NCI-H187 treated with DMSO at 0.1 percent for 48 hours (cell line): ENCODE results near the gene CRIM1.

Experiments used
- DNase-seq: peaks from one replicate; lab custom pipeline; 2025; lab: John Stamatoyannopoulos, UW

CRIM1 gene

DNA sequence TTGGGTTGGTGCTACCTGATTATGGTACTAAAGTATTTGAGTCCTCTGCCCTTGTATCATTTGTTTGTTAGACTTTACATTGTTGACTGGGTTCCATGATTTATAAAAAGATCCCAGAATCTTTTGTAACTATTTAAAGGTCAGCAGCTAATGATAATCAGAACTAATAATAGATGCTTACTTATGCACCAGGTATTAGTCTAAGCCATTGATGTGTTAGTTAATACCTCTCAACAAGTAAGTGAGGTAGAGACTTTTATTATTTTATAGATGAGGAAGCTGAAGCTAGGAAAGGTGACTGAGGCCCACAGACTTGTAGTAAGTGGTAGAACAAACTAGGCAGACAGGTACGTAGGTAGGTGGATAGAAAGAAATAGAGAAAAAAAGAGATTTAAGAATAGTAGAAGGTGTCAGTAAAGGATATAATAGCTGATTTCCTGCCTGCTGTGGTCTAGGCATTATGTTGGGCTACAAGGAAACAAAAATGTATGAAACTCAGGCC is 68.1 kb downstream of the CRIM1 start:
- no peak for DNase-seq

DNA sequence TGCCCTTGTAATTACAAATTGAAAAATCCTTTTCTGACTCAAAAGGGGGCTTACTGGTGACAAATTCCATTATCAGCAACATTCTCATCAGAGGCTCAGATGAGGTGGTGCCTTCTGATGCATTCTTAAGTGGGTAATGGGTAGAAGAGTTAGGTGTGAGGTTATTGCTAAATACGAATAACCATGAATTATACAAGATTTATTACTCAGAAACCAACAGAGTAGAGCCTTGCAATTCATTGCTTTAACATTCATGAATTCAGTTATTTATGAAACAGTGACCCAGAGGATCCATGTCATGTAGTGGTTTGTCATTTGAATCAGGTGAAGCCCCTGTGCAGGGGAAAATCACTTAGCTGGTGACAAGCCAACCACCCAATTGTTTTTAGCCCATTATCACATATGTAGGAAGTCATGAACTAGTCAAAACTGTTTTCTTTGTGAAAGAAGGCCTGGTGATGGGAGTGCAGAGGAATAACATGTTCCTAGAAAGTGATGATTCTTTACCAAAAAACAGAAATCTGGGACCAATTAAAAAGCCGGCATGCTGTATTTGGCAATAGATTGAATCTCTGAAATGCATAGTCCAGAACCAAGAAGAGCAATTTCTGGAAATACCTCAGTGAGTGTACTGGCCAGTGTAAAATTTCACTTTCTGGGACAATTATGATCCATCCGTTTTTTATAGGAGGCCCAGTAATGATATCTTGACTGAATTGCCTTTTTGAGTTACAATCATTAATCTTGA is 70.2 kb downstream of the CRIM1 start:
- no peak for DNase-seq

DNA sequence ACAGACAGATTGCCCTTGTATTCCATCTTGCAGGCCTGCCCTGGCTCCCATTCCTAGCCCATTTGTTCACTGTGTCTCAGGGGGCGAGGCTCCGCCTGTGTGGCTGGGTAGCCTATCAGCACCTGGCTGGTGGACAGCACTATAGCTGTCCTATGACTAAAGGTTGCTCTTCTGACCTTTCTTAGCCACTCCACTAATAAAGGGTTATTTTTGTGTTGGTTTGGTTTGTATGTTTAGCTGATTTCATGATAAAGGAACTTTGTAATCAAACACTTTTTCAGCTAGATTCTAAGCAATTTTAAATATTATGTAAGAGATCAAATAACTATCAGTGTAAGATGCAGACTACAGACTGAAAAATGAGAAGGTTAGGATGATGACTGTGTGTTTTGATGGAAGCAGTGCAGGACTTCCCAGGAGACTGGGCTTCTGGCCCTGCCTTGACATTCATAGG is 72.2 kb downstream of the CRIM1 start:
- no peak for DNase-seq

DNA sequence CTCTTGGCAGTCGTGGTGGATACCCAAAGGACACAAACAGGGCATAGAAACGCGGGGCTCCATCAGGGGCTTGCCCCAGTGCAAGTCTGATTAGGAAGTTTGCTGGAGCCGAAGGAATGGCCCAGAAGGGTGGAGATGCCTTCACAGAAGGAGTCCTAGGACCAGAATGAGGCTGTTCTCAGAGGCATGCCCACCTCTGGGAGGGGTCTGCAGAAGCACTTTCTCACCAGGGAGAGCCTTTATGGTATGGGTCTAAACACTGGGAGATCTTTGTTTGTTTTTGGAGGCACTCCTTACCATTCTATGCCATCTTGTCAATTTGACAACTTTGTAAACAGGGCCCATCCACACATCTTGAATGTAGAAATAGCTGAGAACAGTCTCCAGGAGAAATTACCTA is 75.0 kb downstream of the CRIM1 start:
- DNase-seq = no peak

DNA sequence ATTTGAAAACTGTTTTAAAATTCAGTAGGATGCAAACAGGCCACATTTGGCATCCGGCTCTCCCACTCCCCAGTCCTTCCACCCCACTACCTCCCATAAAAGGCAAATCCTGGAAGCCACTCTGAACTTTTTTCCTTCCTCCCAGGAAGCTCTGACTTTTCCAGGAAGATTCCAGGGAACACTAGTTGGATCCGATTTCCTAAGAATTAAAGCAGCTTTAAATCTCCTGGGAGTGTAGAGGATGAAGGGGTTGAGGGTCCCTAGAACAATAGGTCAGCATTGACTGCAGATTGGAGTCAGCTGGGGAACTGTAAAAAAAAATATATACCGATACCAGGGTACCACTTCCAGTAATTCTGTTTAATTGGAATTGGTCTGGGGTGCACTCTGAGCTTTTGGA is 76.9 kb downstream of the CRIM1 start:
- DNase-seq = no peak

DNA sequence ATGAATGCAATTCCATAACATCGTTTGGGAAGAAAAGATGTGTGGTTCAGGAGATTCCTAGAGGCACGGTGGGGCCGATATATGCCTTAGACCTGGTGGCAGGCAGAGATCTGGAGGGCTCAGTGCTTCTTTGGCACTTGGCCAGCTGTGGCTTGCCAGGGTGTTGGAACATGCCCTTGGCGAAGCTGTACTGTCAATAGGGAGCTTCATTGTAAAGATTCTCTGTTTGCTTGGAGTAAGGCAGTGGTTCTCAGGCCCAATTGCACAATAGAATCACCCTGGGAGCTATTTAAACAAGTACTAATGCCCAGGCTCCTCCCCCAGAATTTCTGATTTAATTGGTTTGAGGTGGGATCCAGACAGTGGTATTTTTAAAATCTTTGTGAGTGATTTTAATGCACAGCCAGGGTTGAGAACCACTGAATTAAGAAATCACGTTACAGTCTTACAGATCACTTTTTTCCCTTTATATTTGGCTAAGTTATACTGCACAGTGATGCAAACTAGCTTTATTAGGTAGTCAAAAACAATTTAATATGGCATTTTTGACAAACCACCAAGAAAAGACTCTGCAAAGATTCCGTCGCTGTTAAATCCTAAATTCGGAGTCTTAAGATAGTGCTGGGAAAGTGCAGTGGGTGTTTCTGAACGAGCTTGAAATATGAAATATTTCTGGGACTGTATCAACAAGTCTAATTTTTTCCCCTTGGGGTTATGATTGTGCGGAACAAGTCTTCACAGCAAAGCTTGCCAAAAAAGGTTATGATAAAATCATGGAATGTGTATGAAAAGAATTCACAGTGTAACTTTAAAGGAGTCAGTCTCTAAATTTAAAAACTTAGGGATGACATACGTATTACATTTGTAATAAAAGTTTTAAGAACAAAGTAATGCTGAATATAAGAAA is 78.0 kb downstream of the CRIM1 start:
- DNase-seq = no peak

DNA sequence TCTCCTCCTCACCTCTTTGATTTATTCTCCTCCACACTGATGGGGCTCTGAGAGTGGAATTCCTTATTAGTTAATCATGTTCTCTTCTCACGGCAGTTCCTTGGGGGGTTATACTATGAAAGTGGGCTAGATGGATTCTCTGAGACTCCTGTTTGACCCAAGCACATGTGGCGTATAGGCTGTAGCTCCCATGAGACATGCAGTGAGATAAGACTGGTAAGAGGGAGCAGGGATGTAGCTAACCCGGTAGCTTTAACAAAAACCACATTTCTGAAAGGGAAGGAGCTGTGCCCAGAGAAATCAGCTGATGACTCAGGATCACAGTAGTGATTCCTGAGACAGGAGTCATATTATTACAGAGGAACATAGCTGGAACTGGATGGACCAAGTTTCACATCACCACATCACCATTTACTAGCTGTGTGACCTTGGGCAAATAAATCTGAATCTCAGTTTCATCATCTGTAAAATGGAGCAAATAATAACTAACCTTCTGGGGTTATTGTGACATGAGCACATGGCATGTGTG is 82.9 kb downstream of the CRIM1 start:
- DNase-seq = no peak

DNA sequence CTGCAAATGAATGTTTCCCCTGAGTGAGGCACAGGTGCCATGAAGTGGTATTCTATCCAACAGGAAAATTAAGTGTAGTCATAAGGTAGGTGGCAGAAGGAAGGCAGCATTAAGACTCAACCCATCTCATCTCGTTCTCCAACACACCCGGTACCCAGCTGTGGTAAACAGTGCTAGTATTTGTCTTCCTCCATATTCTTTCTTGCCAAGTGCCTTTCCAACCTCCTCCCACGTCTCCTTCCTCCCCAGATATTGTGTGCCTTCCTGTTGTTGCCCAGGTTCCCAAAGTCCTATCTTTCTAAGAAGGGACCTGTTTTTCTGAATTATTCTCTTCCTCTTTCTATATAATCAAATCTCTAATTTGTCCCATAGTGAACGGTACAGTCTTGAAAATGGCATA is 83.5 kb downstream of the CRIM1 start:
- no peak for DNase-seq

DNA sequence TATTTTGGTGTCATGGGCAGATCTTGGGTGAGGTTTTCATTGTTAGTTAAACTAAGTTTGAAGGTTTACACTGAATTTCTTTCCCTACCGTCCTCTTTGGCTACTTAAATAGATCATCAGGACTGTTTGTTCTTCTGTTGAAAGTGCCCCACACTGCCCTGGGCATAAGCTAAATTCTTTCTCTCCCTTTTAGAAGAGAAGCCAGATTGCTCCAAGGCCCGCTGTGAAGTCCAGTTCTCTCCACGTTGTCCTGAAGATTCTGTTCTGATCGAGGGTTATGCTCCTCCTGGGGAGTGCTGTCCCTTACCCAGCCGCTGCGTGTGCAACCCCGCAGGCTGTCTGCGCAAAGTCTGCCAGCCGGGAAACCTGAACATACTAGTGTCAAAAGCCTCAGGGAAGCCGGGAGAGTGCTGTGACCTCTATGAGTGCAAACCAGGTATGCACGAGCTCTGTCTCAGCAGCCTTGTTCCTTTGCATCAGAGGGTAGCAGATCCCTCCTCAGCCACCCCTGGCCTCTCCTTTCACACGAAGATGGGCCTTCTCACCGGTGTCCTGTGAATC is 85.6 kb downstream of the CRIM1 start:
- no peak for DNase-seq

DNA sequence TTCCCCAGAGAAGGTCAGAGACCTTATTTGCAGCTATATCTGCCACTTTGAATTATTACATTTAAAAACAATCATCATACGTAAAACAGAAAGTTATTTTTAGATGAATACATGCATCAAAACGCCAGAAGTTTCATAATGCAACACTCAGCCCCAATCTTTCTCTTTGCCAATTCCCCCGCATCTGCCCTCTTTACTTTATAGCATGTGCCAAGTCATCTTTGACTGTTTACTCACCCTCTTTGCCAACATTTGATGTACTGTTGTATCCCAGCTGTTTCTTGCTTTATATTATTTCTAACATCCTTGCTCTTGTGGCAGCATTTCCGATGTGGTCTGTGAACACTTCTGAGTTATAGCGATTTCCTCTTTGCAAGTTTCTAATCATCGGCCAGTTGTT is 86.2 kb downstream of the CRIM1 start:
- DNase-seq = no peak

DNA sequence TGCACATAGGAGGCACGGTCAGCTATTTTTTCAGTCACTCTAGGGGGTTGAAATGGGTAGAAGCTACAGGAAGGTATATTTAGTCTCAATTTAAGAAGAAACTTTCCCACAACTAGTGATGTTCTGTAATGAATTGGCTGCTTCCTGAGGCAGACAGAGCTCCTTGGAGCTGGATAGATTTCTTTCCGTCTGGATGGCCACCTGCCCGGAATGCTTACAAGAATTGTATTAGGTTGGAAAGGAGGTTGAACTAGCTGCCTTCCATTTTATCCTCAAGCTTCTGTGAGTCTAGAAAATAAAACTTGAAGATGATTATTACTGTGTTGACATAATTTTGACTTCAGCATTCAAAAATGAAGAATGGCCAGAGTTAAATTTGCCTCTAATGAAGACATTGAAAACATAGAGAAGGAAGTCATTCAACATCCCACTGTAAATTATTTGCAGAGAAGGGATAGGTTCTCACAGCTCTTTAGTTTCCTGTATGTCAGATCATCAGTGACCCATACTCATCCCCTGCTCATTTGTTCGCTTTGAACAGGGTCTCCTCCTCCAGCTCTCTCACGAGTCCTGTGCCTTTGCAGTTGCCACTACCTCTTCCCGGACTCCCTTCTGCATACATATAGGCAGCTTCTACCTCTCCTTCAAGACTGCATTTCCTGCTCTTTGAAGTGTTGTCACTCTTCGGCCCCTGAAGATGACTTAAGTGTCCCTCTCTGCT is 88.8 kb downstream of the CRIM1 start:
- DNase-seq = no peak

DNA sequence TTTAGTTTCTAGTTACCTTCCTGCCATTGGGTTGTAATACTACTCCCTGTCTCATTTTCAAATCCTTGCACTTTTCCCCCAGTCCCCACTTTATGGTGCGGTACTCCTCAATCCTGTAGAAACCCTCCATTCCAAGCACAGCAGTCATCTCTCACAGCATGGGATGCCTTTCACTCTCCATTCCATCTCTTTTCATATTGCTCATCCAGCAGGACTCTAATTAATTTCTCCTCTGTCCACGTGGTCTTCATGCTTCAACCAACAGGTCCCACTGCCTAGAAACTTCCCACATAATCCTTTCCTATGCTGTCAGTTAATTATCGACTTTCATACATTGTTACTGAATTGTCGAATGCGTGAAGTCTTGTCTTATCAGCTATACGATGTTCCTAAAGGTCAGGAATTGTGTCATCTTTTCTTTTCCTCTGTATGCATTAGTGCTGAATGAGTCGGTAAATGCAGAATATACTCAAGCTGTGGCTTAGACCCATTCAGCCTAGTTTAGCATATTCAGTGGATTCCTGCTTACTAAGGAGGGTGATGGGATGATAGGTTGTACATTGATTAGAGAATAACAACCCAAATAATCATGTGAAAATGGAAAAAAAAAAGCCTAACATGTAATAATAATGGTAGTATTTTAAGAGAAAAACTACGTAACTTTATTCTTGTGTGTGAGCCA is 89.7 kb downstream of the CRIM1 start:
- DNase-seq = no peak

DNA sequence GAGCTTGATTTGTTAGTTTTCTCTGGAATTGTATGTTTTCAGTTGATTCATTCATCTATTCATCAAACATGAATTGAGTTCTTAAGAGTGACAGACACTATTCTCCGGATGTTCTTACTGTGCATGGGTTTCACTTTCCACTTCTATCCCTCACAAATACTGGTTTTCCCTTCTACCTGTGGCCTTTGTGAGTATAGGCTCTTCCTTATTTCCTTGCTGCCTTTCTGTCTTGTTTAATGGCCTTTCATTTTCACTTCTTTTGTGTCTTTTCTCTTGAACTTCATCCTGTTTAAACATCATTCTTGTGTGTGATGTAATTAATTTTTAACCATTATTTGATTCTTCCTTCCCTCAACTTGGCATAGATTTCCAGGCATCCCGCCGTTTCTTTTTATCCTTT is 90.7 kb downstream of the CRIM1 start:
- DNase-seq = no peak

DNA sequence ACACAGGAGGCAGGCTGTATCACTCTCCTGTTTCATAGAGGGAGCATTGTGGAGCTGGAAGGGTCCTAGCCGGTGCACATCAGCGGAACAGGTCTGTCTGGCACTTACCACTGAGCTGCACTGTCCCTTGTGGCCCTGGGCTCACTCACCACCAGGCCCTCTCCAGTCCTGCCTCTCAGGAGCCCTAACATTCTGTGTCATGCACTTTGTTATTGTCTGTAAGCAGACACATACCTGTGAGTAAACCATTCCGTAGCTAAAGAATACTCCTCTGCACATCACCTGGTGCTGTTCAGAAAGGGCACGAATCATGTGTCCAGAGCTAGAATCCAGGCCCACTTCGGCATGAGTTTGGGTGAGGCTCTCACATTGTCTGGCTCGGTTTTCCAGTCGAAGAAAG is 93.6 kb downstream of the CRIM1 start:
- DNase-seq = no peak

DNA sequence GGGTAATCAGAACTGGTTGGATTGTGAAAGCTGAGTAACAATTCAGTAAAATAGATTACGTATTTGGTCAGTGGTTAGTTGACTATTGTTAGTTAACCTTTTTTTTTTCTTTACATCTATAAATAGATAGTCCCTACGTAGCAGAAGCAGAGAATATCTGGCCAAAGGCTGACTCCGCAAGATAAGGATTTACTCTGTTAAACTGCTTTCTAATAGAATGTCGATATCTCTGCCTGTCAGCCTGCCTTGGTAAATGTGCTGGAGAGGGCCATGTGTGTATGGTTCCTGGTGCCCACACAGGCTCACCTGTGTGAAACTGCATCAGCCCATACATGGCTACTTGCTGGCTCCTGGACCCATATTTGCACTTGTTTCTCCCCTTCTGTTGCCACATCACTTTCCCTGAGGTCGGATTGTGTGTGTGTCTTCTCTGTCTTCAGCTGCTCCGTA is 94.4 kb downstream of the CRIM1 start:
- DNase-seq = no peak

DNA sequence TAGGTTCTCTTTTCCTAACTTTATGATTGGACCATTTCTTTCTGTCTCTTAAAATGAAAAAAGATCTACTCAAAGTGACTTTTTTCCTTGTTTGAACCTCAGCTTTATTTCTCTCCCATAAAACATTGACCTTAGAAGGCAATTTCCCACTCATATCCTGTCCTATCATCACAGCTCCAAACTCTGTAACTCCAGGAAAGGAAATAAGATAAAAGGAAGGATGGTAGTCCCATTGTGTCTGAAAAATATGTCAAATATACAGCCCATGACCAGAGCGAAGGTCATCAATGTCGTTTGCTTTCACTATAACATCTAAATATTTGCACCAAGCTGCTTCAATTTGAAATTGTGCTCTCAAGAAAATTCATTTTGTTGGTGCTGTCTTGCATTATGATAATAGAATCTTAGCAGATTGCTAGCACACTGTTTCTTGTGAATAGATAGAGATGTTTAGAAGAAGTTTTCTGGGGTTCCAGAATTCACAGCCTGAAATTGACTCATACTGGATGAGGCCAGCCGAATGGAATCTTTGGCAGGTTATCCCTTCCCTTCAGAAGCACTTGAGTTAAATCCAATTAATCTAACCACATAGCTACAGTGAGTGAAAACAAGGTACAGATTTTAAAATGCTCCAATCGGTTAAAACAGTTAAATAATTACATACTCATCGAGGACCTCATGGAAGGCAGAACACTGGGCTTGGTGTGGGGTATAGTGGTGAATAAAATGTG is 95.1 kb downstream of the CRIM1 start:
- DNase-seq = no peak

DNA sequence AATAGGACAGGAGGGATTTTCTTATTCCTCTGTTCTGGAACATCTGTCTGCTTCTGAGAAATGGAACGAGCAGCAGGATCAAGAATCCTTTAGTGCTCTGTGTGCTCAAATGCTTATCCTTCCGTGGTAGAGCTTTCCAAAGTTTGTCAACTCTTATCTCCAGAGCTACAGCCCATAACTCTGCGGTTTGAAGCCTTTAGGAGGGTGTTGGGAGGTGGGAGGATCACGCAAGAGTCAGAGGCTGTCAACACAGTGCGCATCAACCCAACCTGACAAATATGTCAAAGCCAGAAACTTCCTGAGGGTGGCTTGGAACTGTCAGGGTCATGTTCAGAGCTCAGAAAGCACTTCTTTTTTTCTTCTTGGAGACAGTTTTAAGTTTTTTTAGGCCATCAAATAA is 95.9 kb downstream of the CRIM1 start:
- no peak for DNase-seq

DNA sequence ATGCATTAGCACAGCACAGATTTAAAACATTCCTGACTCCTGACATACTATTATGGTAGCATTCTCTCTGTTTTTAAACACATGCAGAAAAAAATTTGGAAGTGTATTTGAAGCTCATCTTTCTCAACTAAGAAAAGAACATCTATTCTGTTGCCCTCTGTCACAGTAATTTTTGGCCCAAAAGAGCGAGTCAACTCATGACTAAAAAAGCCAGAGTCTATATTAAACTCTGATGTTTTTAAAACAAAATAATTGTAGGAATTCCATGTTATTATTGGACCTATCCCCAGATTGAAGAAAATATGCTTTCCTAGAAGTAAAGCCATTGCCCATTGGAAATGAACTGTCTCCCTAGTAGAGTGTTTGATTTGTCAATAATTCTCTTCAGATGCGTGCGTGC is 96.7 kb downstream of the CRIM1 start:
- DNase-seq = no peak

DNA sequence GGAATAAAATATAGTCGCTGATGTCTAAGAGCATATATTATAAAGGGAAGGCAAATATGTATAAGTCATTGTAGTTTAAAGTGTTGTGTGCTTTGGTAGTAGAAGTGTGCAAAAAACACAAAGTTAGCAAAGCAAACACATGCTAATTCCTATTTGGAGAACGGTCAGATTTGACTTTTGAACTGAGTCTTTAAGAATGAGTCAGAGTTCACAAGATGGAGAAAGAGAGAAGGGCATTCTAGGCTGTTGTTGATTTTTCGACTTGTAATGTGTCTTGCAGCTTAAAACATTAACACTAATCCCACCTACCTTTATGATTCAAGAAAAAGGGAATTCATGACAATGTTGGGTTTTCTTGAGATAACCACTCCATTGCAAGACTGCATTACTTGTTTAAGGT is 98.1 kb downstream of the CRIM1 start:
- no peak for DNase-seq

DNA sequence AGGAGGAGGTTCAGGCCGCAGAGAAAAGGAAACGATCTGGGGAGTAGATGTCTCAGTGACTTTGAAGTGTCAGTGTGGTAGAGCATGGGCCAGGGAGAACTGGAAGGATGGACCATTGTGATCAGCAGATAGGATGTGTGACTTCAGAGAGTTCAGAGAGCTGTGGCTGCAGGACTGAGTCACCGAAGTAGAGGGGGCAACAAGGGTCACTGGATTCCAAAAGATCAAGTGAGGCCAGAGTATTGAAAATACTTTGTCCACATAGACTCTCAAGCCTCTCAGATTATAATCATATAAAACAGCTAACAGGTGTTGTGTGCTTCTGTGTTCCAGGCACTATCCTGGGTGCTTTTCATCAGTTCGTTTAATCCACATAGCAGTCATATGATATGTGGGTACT is 99.4 kb downstream of the CRIM1 start:
- no peak for DNase-seq

DNA sequence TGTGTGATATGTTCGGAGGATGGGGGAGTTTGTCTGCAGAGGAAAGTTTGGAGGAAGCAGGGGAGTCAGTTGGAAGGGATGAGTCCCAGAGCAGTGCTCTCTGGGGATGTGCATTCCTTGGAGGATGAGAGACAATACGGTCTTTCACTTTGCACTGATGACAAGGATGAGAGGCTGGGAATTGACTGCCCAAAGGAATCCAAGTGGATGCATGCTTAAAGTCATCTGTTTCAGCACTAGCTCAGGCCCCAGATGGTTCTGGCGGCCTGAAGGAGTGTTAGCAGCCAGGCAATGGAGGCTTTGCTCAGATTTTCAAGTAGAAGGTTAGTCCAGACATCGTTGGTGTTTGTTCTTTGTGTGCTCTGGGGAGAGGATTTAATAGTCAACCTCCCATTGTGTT is 100.2 kb downstream of the CRIM1 start:
- DNase-seq = no peak
